ENCODE measurements around the gene BPIFB6. TPM values are rescaled to one million over a fixed set of nuclear protein-coding genes. Genes with fewer than 3 reads are reported as not detected.

BPIFB6 gene
- total and polyA plus RNA-seq, 10 of the 15 experiments (the other 5 are each of a cell fraction or from before 2014, with no cell fraction given): not detected

DNA sequence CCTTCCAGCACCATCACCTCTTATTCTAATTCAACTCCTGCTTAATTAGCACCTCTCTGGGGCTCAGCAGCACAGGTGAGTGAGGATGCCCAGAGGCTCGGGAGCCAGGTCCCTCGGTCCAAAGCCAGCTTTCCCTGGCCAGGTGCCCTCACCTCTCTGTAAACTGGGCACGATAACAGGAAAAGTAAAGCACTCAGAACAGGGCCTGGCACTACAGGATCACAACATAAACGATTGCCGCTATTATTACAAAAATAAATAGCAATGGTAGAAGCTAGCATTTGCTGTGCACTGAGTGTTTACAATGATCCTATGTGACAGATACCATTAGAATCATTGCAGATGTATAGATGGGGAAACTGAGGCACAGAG lies 21.3 kb upstream of the BPIFB6 start (continued):
- no peak for TF ChIP-seq DPF2 (IDR thresholded peaks at IDR 0.05)
- no peak for TF ChIP-seq TCF7 (IDR thresholded peaks at IDR 0.05; ENCODE audit: borderline replicate concordance)
- TF ChIP-seq, protein P1, sequence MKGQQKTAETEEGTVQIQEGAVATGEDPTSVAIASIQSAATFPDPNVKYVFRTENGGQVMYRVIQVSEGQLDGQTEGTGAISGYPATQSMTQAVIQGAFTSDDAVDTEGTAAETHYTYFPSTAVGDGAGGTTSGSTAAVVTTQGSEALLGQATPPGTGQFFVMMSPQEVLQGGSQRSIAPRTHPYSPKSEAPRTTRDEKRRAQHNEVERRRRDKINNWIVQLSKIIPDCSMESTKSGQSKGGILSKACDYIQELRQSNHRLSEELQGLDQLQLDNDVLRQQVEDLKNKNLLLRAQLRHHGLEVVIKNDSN (IDR thresholded peaks at IDR 0.05; ENCODE audit: borderline replicate concordance, extremely low read length, insufficient read depth, low read depth, low read length): no peak
- TF ChIP-seq ZNF274 (IDR thresholded peaks at IDR 0.05; ENCODE audit: insufficient read depth, insufficient read length): no peak
- TF ChIP-seq HDGF (IDR thresholded peaks at IDR 0.05): no peak

DNA sequence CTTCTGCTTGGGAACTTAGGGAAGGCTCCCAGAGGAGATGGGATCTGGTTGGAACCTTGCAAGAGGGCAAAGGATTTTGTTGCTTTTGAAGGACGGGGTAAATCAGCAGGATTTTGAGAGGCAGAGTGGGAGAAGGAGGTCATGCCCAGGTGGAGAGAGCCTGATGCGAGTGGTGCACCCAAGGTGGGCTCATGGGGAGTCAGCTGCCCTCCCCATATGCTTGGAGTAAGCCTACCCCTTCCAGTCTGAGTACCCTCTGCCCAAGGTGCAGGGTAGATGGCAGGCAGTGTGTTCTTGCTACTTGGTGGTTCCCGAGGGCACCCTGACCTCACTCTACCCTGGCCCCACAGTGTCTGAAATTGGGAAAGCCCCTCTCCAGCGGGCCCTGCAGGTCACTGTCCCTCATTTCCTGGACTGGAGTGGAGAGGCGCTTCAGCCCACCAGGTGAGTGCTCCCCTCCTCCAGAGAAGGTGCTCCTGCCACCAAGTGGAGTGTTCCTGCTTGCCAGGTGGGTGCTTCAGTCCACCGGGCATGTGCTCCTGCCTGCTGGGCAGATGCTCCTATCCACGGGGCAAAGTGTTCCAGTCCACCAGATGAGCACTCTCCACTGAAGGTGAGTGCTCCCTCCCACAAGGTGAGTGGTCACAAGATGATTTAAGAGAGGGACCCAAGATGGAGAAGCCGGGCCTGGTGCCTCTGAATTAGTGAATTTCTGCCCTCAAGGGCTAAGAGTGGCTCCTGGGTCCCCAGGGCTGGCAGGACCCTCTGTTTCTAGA lies 20.6 kb upstream of the BPIFB6 start:
- H3K79me2 ChIP-seq (ENCODE audit: control insufficient read depth, insufficient read depth, low read length): no peaks in the 10 kb centered on the region
- ATAC-seq (no peak), DNase-seq (ENCODE audit: low read depth, low spot score) (no peak), FAIRE-seq (no peak)
- ChIA-PET CTCF (no interaction called here), RAD21 (ENCODE audit: unreplicated experiment) (no interaction called here), SMC1A (ENCODE audit: uncharacterized antibody, unreplicated experiment) (no interaction called here), POLR2A (no interaction called here)
- no peak overlapping the region for H3K4me2 ChIP-seq (ENCODE audit: control insufficient read depth, insufficient read depth)
- H2AFZ ChIP-seq (ENCODE audit: control insufficient read depth, low read depth, low read length): no peak overlapping the region
- H3K9me3 ChIP-seq (replicated peaks; ENCODE audit: control insufficient read depth, insufficient read depth, low read length): no peaks in the 10 kb centered on the region
- no peak overlapping the region for H3K9ac ChIP-seq (ENCODE audit: control insufficient read depth, insufficient read depth, low read length)
- no peak overlapping the region for H3K4me3 ChIP-seq
- no peaks in the 10 kb centered on the region for H4K20me1 ChIP-seq (ENCODE audit: control insufficient read depth, insufficient read depth)
- intact Hi-C loops (cut with micrococcal nuclease; ENCODE audit: unreplicated experiment) (no loop called here), in situ Hi-C loops (cut with MboI) (no loop called here)
- no peaks in the 10 kb centered on the region; a peak in 2 of 4 replicates for H3K27me3 ChIP-seq (replicated peaks in 1 of 2; ENCODE audit: control insufficient read depth in 2 of 2, insufficient read depth in 2 of 2, low read length in 1 of 2)
- no peak overlapping the region for H3K27ac ChIP-seq (ENCODE audit: control insufficient read depth, insufficient read depth)
- no peaks in the 10 kb centered on the region for H3K36me3 ChIP-seq (ENCODE audit: control insufficient read depth in 2 of 2, insufficient read depth in 2 of 2, low read length in 1 of 2)
- TF ChIP-seq NFXL1 (IDR thresholded peaks at IDR 0.05; ENCODE audit: borderline replicate concordance): 0 out of 2 replicates have a peak, but pooled peaks have one; percentile 60
- TF ChIP-seq, protein P2, sequence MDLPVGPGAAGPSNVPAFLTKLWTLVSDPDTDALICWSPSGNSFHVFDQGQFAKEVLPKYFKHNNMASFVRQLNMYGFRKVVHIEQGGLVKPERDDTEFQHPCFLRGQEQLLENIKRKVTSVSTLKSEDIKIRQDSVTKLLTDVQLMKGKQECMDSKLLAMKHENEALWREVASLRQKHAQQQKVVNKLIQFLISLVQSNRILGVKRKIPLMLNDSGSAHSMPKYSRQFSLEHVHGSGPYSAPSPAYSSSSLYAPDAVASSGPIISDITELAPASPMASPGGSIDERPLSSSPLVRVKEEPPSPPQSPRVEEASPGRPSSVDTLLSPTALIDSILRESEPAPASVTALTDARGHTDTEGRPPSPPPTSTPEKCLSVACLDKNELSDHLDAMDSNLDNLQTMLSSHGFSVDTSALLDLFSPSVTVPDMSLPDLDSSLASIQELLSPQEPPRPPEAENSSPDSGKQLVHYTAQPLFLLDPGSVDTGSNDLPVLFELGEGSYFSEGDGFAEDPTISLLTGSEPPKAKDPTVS (IDR thresholded peaks at IDR 0.05; ENCODE audit: low read depth, low read length): no peak
- 30% methylated on average over 8 of the region's 8 CpGs for WGBS (ENCODE audit: insufficient coverage, insufficient replicate concordance, low lambda C conversion rate, missing lambda C conversion rate)
- BruUV-seq (replicated peaks): no TSS peak
- no peaks in the 10 kb centered on the region for H3K4me1 ChIP-seq (ENCODE audit: control insufficient read depth, insufficient read depth, low read length)

Measured in GM12878 (cell line).